Measurements from ENCODE around the gene SYNGAP1.

Gene SYNGAP1

DNA sequence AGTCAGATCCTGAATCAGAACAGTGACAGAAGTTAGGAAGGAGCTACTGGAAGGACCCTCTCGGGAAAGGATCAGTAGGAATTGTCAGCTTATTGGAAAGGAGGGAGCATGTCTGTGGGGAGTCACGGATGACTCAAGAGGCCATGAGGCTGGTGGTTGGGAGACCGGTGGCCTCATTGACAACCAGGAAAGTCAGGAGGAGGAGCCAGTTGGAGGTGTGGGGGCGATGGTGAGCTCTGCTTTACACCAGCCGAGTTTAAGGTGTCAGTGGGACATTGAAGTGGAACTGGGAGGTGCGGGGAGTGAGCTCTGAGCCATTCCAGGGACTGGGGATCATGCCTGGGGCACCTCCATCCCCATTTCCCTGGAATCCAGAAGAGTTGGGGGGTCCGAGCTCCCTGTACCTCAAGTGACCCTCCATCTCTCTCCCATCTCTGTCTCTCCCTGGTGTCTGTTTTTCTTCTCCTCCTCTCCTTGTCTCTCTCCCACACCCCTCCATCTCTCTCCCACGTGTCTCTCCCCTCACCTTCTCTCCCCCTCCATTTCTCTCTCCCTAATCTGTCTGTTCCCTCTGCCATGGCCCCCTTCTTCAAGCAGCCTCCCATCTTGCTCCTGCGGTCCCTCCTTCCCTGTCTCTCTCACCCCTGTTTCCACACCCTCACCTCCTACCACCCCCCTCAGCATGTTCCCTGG, 20.2 kb downstream of the SYNGAP1 start:
- no peak for DNase-seq (ENCODE audit: low read depth)

DNA sequence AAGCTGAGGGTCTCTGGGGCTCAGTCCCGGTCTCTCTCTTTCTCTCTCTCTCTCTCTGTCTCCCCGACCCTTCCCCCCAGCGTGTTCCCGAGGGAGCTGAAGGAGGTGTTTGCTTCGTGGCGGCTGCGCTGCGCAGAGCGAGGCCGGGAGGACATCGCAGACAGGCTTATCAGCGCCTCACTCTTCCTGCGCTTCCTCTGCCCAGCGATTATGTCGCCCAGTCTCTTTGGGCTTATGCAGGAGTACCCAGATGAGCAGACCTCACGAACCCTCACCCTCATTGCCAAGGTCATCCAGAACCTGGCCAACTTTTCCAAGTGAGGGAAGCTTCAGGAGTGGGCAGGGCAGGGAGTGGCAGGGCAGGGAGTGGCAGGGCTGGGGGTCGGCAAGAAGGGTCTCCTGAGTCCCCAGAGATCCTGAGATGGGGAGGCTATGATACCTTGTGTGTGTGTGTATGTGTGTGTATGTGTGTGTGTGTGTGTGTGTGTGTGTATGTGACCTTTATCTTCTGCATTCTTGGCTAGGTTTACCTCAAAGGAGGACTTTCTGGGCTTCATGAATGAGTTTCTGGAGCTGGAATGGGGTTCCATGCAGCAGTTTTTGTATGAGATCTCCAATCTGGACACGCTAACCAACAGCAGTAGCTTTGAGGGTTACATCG, 20.9 kb downstream of the SYNGAP1 start:
- DNase-seq (ENCODE audit: low read depth): peak; percentile 62

DNA sequence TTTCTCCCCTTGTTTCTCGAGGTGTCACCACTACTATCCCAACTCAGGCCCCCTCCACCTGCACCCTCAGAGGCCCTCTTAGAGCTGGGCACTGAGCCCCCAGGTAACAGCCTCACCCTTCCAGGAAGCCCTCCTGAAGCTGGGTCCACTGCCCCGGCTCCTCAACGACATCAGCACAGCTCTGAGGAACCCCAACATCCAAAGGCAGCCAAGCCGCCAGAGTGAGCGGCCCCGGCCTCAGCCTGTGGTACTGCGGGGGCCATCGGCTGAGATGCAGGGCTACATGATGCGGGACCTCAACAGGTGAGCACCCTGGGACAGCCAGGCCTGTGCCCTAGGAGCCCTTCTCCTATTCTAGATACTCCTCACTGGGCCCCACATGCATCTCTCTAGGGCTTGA, 21.6 kb downstream of the SYNGAP1 start:
- no peak for DNase-seq (ENCODE audit: low read depth)

DNA sequence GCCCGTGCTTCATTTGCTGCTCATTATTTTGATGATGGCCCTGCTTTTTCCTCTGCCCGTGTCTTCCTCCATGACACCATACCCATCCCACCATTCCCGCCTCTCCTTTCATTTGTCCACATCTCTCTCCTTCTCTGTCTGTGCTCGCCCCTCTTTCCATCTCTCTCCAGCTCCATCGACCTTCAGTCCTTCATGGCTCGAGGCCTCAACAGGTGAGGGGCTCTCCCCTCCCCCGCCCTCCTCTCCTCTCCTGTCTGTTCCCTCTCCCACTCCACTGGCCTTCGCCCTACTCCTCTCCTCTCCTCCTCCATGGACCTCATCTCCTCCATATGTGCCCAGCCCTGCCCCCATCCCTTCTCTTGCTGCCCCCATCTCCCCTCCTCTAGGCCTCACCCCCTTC, 22.4 kb downstream of the SYNGAP1 start:
- DNase-seq (ENCODE audit: low read depth): no peak

DNA sequence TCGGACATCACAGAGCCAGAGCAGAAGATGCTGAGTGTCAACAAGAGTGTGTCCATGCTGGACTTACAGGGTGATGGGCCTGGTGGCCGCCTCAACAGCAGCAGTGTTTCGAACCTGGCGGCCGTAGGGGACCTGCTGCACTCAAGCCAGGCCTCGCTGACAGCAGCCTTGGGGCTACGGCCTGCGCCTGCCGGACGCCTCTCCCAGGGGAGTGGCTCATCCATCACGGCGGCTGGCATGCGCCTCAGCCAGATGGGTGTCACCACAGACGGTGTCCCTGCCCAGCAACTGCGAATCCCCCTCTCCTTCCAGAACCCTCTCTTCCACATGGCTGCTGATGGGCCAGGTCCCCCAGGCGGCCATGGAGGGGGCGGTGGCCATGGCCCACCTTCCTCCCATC, 23.2 kb downstream of the SYNGAP1 start:
- DNase-seq (ENCODE audit: low read depth): no peak

DNA sequence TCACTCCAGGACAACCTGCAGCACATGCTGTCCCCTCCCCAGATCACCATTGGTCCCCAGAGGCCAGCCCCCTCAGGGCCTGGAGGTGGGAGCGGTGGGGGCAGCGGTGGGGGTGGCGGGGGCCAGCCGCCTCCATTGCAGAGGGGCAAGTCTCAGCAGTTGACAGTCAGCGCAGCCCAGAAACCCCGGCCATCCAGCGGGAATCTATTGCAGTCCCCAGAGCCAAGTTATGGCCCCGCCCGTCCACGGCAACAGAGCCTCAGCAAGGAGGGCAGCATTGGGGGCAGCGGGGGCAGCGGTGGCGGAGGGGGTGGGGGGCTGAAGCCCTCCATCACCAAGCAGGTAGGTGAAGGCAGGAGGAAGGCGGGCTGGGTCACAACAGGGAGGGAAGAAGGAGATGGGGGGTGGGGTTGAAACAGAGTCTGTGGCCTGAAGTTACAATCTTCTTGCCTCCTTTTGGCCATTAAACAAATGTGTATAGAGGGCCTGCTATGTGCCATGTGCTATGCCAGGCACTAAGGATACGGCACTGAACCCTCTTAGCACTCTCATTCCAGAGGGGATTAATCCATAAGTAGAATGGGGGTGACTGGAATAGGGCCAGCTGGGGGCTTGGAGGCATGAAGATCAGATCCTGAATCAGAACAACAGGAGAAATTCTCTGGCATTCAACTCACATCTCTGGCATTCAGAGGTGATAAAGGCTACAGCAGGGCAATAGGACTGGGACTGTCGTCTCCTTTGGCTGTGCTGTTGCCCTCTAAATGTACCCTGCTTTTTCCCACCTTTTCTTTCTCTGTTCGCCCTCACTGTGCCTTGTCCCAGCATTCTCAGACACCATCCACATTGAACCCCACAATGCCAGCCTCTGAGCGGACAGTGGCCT, 24.0 kb downstream of the SYNGAP1 start:
- DNase-seq (ENCODE audit: low read depth): no peak

DNA sequence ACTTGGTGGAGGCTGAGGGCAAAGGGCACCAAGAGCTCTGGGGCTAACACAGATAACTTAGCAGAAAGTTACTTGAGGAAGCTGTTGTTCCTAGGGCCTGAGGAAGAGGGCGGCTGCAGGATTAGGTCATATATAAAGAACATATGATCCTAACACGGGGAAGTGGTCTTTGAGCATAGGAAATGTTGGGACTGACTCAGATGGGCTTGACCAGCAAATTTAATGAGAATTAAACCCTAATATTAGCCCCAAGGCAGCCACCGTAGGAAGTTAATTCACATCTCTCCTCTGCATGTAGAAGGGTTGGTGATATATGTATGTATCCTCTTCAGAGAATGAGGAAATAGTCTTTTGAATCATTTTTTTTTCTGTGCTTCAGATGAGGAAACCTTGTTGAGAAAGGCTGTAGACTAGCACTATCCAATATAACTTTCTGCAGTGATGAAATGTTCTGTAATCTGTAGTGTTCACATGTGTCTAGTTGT, 25.3 kb downstream of the SYNGAP1 start:
- no peak for DNase-seq (ENCODE audit: low read depth)

DNA sequence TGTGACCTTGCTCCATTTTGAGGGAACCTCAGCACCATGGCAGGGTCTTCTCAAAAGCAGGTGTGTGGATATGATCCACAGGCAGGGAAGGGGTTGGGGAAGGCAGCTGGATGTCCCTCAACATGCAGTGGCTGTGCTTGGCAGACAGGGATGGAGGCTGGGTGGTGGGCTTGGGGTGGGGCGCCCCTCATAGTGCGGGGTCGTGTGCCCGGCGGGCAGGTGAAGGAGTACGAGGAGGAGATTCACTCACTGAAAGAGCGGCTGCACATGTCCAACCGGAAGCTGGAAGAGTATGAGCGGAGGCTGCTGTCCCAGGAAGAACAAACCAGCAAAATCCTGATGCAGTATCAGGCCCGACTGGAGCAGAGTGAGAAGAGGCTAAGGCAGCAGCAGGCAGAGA, 26.5 kb downstream of the SYNGAP1 start:
- no peak for DNase-seq (ENCODE audit: low read depth)

DNA sequence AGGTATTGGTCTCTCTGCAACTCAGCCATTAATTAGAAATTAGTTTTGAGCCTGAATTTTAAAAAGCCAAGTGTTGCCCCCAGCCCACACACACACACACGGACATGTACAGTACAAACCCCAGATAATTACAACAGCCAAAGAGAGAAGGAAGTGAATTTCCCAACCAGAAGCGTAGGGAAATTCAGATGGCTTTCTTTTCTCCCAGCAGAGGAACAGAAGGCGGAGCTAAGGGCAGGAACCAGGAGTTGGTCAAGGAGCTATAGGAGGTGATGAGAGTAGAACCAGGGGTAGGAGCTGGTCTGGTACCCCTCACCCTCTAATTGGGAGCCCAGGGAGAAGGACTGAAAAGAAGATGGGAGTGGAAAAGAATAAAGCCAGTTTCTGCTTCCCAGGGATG, 30.6 kb downstream of the SYNGAP1 start:
- no peak for DNase-seq (ENCODE audit: low read depth)

DNA sequence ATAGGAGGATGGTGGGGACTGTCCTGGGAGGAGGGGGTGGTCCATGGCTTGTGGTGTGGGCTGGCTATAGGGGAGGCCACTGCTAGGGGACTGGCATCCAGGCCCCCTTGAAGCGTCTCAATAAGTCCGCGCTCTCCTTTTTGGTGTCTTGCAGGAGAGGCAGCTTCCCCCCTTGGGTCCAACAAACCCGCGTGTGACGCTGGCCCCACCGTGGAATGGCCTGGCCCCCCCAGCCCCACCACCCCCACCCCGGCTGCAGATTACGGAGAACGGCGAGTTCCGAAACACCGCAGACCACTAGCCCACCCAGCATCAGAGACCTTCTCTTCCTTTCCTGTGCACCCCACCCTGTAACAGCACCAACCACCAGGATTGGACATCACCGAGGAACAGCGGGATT, 31.7 kb downstream of the SYNGAP1 start:
- no peak for DNase-seq (ENCODE audit: low read depth)

DNA sequence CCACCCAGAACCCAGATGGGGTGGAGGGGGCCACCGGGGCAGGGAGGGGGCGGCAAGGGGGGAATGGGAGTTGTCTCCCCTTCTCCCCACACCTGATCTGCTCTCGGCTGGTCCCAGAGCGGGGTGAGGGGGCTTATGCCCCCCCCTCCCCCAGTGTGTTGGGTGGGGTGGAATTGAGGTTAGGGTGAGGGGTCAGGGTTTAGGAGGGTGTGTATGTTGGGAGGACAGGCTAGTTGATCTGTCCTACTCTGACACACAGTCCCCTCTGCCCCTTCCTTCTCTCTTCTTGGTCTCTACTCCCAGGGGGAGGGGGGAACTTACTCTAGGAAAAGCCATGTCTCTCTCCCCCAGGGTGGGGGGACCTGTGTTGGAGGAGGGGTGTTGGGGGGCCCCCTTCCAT, 32.6 kb downstream of the SYNGAP1 start:
- DNase-seq (ENCODE audit: low read depth): no peak

DNA sequence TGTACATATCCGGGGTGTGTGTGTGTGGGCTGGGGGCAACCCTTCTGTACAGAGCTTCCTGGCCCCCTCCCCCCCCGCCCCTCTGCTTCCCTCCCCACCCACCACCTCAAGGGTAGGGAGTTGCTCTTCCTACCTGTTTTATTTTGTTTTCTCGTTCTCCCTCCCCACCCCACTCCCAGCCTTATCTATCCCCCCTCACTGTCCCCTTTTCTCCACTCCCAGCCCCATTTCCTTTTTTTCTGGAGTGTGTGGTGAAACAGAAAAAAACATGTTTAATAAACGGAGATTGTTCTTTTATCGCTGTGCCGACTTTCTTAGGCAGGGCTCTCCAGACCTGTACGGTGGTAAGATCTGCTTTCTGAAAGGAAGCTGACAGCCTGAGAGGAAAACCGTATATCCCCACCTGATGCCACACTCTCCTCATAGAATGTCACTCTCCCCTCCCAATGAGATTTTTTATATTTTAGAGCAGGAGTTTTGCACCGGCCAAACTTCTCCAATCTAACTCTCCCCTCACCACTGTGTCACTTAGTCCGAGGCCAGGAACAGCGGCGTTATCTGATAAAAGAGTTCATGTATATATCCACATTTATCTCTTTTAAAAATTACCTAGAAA, 33.6 kb downstream of the SYNGAP1 start:
- DNase-seq (ENCODE audit: low read depth): no peak

DNA sequence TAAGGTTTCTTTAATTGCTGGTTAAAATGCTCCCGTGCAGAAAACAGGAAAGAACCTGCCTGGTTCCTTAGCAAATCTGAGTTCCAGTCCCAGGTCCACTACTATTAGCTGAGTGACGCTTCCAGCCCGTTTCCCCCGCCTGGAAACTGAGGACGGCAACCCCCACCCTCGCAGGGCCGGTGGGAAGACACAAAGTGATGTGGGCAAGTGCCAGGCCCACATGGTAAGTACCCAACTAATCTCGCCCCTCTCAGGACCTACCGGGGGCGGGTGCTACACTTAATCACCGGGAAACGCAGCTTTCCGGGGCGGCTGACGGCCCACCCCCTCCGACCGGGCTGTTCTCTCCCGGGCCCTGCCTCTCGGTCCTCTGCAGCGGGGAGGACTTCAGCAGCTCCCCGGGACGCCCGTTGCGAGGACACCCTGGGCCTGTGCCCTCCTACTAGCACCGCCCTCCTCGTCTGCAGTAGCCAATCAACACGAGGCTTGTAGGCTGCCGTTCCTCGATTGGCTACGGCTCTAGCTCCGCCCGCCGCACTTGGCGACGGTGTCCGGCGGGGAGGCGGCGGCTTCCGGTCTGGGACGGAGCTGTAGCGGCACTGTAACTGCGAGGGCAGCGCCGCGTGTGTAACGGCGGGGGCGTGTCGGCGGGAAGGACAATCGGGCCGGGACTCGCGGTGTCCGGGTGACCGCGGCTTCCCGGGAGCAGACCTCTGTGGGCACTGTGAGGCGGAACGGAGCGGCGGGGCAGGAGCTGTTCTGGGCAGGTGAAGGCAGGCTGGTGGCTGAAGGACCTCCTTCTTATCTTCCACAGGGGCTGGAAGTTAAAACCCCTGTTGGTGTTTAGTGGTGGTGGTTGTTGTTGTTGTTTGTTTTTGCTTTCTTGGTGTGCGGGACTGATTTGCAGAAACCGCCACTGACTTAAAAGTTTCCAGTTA, 34.4 kb downstream of the SYNGAP1 start, which contains the start of gene ZBTB9:
ZBTB9 (plus strand) TSS at position 568 of the 938 bp plus-strand sequence. CDS start 525 bp downstream, outside the sequence.
- peak; percentile 88 for DNase-seq (ENCODE audit: low read depth)

DNA sequence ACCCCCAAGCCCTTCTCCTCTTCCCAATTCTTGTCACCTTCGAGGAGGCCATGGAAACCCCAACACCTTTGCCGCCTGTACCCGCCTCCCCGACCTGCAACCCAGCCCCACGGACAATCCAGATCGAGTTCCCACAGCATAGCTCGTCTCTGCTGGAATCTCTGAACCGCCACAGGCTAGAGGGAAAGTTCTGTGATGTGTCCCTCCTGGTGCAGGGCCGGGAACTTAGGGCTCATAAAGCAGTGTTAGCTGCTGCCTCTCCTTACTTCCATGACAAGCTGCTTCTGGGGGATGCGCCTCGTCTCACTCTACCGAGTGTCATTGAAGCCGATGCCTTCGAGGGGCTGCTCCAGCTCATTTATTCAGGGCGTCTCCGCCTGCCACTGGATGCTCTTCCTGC, 35.2 kb downstream of the SYNGAP1 start:
- no peak for DNase-seq (ENCODE audit: low read depth)

DNA sequence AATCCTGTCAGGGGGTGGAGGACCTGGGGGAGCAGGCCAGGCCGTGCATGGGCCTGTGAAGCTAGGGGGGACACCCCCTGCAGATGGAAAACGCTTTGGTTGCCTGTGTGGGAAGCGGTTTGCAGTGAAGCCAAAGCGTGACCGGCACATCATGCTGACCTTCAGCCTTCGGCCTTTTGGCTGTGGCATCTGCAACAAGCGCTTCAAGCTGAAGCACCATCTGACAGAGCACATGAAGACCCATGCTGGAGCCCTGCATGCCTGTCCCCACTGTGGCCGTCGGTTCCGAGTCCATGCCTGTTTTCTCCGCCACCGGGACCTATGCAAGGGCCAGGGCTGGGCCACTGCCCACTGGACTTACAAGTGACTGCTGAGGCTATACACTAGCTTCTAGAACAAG, 36.3 kb downstream of the SYNGAP1 start:
- no peak for DNase-seq (ENCODE audit: low read depth)

DNA sequence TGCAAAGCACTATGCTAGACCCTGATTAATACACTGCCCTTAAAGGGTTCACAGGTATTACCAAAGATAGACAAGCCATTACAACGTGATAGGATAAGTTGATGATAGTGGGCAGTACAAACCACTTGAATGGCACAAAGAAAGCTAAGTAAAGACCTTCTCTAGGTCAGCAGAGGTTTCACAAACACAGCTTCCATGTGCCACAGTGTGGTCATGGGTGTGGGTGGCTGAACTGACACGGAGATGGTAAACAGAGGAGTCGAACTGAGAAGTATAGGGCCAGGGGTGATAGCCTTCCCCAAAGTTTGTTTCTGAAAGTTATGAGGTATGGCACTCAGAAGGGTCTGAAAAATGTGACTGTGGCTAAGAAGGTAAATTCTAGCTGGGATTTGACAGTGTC, 38.8 kb downstream of the SYNGAP1 start:
- DNase-seq (ENCODE audit: low read depth): no peak

DNA sequence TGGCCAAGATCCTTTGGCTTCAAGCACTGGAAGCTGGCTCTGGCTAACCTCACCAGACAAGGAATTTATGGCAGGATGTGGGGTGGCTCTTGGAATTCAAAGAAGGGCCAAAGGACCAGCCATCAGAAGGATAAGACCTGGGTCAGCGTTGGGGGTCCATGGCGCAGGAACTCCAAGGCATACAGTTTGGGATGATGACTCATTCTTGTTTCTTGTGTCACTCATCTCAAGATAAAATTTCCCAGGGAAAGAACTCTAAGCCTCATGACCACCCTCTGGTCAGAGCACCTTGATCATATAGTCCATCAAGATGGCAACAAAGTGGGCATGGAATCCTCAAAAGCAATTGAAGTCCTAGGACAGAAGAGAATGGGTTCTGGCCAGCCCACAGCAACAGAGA, 39.4 kb downstream of the SYNGAP1 start:
- DNase-seq (ENCODE audit: low read depth): no peak

DNA sequence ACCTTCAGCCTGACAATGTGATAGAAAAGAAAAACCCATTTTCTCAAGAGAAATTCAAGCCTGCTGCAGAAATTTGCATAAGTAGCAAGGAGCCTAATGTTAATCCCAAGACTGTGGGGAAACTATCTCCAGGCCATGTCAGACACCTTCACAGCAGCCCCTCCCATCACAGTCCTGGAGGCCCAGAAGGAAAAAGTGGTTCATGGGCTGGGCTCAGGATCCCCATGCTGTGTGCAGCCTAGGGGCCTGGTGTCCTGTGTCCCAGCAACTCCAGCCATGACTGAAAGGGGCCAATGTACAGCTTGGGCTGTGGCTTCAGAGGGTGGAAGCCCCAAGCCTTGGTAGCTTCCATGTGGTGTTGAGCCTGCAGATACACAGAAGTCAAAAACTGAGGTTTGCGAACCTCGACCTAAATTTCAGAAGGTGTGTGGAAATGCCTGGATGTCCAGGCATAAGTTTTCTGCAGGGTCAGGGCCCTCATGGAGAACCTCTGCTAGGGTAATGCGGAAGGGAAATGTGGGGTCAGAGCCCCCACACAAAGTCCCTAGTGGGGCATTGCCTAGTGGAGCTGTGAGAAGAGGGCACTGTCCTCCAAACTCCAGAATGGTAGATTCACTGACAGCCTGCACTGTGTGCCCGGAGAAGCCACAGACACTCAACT, 46.3 kb downstream of the SYNGAP1 start:
- no peak for DNase-seq (ENCODE audit: low read depth)

DNA sequence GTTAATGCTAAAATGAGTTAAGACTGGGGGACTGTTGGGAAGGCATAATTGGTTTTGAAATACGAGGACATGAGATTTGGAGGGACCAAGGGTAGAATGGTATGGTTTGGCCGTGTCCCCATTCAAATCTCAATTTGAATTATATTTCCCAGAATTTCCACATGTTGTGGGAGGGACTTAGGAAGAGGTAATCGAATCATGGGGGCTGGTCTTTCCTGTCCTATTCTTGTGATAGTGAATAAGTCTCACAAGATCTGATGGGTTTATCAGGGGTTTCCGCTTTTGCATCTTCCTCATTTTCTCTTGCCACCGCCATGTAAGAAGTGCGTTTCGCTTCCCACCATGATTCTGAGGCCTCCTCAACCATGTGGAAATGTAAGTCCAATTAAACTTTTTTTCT, 47.2 kb downstream of the SYNGAP1 start:
- DNase-seq (ENCODE audit: low read depth): no peak

DNA sequence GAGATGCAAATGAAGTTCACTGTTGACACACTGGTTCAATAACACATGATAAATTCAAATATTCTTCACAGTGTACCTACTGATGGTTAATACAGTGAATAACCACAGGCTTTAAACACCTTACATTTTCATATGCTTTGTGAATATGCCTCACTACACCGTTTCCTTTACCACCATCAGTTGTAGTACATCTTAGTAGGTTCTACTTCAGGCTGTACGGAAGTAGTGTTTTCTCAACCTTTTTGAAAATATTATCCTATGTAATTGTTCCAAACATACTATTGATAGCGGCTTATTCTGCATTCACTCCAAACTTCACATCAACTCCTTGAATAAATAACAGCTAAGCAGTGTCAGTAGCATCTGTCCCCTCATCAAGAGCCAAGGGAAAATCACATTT, 49.8 kb downstream of the SYNGAP1 start:
- no peak for DNase-seq (ENCODE audit: low read depth)

DNA sequence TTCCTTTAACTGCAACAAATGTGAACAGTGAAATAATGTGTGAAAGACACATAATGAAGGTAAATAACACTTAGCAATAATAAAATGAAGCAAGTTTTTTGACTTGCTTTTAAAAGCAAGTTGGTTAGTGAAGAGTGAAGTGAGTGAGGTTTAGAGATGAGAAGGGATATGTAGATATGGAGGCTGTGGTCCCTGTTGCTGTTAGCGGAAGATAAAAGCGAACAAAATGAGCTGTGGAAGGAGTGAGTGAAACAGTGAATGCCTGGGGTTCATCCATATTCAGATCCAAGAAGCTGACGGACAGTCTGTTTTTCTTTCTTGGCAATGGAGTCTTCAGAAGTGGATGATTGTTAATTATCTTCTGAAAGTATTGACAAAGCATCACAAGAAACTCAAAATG, 58.0 kb downstream of the SYNGAP1 start:
- DNase-seq (ENCODE audit: low read depth): no peak

All from CMK (cell line).